HuH-7.5 (cell line): ENCODE data around the gene STK24.

ENCODE experiments used
- DNase-seq: peaks from one replicate; pipeline ENCODE4 v3.0.0; 2011; ENCODE audit warnings: low spot score

The STK24 gene

GRCh38 chr13:98509271-98510155 lies 67.4 kb downstream of the STK24 start:
- DNase-seq: no peak

- no peak for DNase-seq
Measured at GRCh38 chr13:98508685-98509084, 68.2 kb downstream of the STK24 start.

GRCh38 chr13:98508280-98508679 lies 68.6 kb downstream of the STK24 start:
- DNase-seq: no peak

GRCh38 chr13:98507282-98507797 lies 69.6 kb downstream of the STK24 start:
- DNase-seq: no peak

GRCh38 chr13:98506728-98507230 lies 70.1 kb downstream of the STK24 start:
- DNase-seq: no peak

GRCh38 chr13:98506322-98506721 lies 70.6 kb downstream of the STK24 start:
- DNase-seq: no peak

GRCh38 chr13:98505217-98505616 lies 71.7 kb downstream of the STK24 start:
- no peak for DNase-seq

- DNase-seq: no peak
Measured at GRCh38 chr13:98504371-98504963, 72.4 kb downstream of the STK24 start.

GRCh38 chr13:98504029-98504351 lies 72.9 kb downstream of the STK24 start:
- DNase-seq: no peak

- DNase-seq: no peak
Measured at GRCh38 chr13:98503175-98504028, 73.5 kb downstream of the STK24 start.

GRCh38 chr13:98500963-98501421 lies 75.9 kb downstream of the STK24 start:
- no peak for DNase-seq

GRCh38 chr13:98496966-98497365 lies 79.9 kb downstream of the STK24 start:
- no peak for DNase-seq

GRCh38 chr13:98496479-98496791 lies 80.5 kb downstream of the STK24 start:
- DNase-seq: no peak

- DNase-seq: no peak
Measured at GRCh38 chr13:98495627-98496478, 81.1 kb downstream of the STK24 start.

GRCh38 chr13:98494769-98495168 lies 82.1 kb downstream of the STK24 start:
- DNase-seq: no peak

GRCh38 chr13:98493042-98493712 lies 83.7 kb downstream of the STK24 start:
- DNase-seq: no peak

GRCh38 chr13:98492335-98493041 lies 84.4 kb downstream of the STK24 start:
- no peak for DNase-seq

GRCh38 chr13:98490866-98491265 lies 86.0 kb downstream of the STK24 start:
- no peak for DNase-seq

GRCh38 chr13:98490195-98490836 lies 86.6 kb downstream of the STK24 start:
- DNase-seq: no peak
